ENCODE results near the gene TTYH3.
"Not testable (repeated sequence)": the region's sequence is repeated elsewhere in the genome, so short reads cannot be mapped to it uniquely, and the experiment has no call there.

DNA sequence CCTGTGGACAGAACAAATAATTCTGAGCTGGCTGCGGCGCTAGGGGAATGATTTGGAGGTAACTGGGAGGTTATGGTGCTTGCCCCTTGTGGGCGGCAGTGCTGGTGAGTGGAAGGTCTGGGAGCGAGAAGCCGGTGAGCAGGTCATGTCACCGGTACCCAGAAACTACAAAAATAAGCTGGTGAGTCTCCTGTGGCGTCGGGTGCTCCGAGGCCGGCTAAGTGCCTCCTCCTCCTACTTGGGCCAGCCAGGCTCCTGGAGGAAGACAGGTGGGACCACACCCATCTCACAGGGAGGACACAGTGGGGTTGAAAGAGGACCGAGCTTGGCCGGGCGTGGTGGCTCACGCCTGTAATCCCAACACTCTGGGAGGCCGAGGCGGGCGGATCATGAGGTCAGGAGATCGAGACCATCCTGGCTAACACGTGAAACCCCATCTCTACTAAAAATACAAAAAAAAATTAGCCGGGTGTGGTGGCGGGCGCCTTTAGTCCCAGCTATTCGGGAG is 60.2 kb downstream of the TTYH3 start:
- TF ChIP-seq, protein P1, sequence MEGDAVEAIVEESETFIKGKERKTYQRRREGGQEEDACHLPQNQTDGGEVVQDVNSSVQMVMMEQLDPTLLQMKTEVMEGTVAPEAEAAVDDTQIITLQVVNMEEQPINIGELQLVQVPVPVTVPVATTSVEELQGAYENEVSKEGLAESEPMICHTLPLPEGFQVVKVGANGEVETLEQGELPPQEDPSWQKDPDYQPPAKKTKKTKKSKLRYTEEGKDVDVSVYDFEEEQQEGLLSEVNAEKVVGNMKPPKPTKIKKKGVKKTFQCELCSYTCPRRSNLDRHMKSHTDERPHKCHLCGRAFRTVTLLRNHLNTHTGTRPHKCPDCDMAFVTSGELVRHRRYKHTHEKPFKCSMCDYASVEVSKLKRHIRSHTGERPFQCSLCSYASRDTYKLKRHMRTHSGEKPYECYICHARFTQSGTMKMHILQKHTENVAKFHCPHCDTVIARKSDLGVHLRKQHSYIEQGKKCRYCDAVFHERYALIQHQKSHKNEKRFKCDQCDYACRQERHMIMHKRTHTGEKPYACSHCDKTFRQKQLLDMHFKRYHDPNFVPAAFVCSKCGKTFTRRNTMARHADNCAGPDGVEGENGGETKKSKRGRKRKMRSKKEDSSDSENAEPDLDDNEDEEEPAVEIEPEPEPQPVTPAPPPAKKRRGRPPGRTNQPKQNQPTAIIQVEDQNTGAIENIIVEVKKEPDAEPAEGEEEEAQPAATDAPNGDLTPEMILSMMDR (IDR thresholded peaks at IDR 0.05), result not testable (repeated sequence)
- not testable (repeated sequence) for TF ChIP-seq ZFX (IDR thresholded peaks at IDR 0.05; ENCODE audit: borderline replicate concordance)

Data from 22Rv1 (cell line).